GM12878 (cell line): ENCODE data around the gene TMEM132C. TPM values are rescaled to one million over a fixed set of nuclear protein-coding genes. Genes with fewer than 3 reads are reported as not detected.

ENCODE experiments used
- ATAC-seq: fragments of 200-7000 bp; cut with Tn5 transposase; 3 replicates; pipeline ENCODE4 v1.9.1; 2020; ENCODE audit warnings: mild to moderate bottlenecking, moderate library complexity
- BruUV-seq: library from RNA; stranded (reverse); fragments of 400-500 nt; replicated peaks from 2 replicates; lab custom pipeline; 2021; lab: Mats Ljungman, UMichigan
- CTCF ChIA-PET: fragments of 300-600 bp; sonication (Branson Sonifier 250); formaldehyde crosslinking; extraction: SDS; loops from one replicate; lab custom pipeline; 2021; ENCODE audit warnings: inconsistent platforms; lab: Yijun Ruan, JAX
- POLR2A ChIA-PET: fragments of 350-600 bp; formaldehyde crosslinking; extraction: SDS; loops from one replicate; lab custom pipeline; 2021; ENCODE audit warnings: inconsistent platforms; lab: Charles Lee
- RAD21 ChIA-PET: fragments of 300-600 bp; sonication (Branson Sonifier 250); formaldehyde crosslinking; loops from one replicate; lab custom pipeline; 2023; ENCODE audit warnings: antibody characterized with exemption; ENCODE audit not compliant: unreplicated experiment; lab: Charles Lee
- SMC1A ChIA-PET: fragments of 300-600 bp; sonication (Branson Sonifier 250); formaldehyde crosslinking; loops from one replicate; lab custom pipeline; 2023; ENCODE audit not compliant: unreplicated experiment, uncharacterized antibody; lab: Charles Lee
- DNase-seq: peaks from one replicate; pipeline ENCODE4 v3.0.0-alpha.2; 2011; ENCODE audit warnings: low read depth, low spot score
- FAIRE-seq: peaks from 3 replicates; lab custom pipeline; 2011; peaks lifted over from hg19 to GRCh38; lab: Jason Lieb, UNC
- H2AFZ ChIP-seq: 2 replicates; pipeline ENCODE4 v1.6.0; 2011; ENCODE audit warnings: low read depth, low read length, control low read depth; ENCODE audit not compliant: control insufficient read depth
- H3K27ac ChIP-seq: 2 replicates; pipeline ENCODE4 v1.5.1; 2011; ENCODE audit warnings: control low read depth; ENCODE audit not compliant: control insufficient read depth, insufficient read depth
- H3K27me3 ChIP-seq, 2 experiments: replicated peaks in 1 of 2; 2 replicates each; pipeline versions ENCODE4 v1.6.0 to v1.6.1; 2011; ENCODE audit warnings: low read length in 1 of 2; ENCODE audit not compliant: control insufficient read depth in 2 of 2, insufficient read depth in 2 of 2
- H3K36me3 ChIP-seq, 2 experiments: 2 replicates each; pipeline ENCODE4 v1.5.1; 2011; ENCODE audit warnings: low read length in 1 of 2; ENCODE audit not compliant: control insufficient read depth in 2 of 2, insufficient read depth in 2 of 2
- H3K4me1 ChIP-seq: 2 replicates; pipeline ENCODE4 v1.6.1; 2011; ENCODE audit warnings: mild to moderate bottlenecking, low read length, moderate library complexity, mixed read lengths; ENCODE audit not compliant: control insufficient read depth, insufficient read depth
- H3K4me2 ChIP-seq: 2 replicates; pipeline ENCODE4 v1.6.0; 2011; ENCODE audit warnings: control low read depth; ENCODE audit not compliant: control insufficient read depth, insufficient read depth
- H3K4me3 ChIP-seq: fragments of 200-600 bp; sonication (generic); 2 replicates; pipeline ENCODE4 v1.5.1; 2016
- H3K79me2 ChIP-seq: 2 replicates; pipeline ENCODE4 v1.6.0; 2011; ENCODE audit warnings: low read length; ENCODE audit not compliant: control insufficient read depth, insufficient read depth
- H3K9ac ChIP-seq: 2 replicates; pipeline ENCODE4 v1.8.0; 2011; ENCODE audit warnings: low read length, control low read depth, mixed read lengths; ENCODE audit not compliant: control insufficient read depth, insufficient read depth
- H3K9me3 ChIP-seq: replicated peaks from 3 replicates; pipeline ENCODE4 v1.5.1; 2011; ENCODE audit warnings: mild to moderate bottlenecking, low read length; ENCODE audit not compliant: control insufficient read depth, insufficient read depth
- H4K20me1 ChIP-seq: 2 replicates; pipeline ENCODE4 v1.6.0; 2011; ENCODE audit not compliant: control insufficient read depth, insufficient read depth
- GATAD2B ChIP-seq: fragments of 450-650 bp; conservative IDR thresholded peaks from 2 replicates; pipeline ENCODE4 v1.6.1; 2017; ENCODE audit warnings: low read depth, mild to moderate bottlenecking, moderate library complexity
- HCFC1 ChIP-seq: fragments of 150-350 bp; IDR thresholded peaks from 2 replicates; pipeline ENCODE4 v1.6.1; 2014; ENCODE audit warnings: low read length
- NRF1 ChIP-seq: conservative IDR thresholded peaks from 2 replicates; pipeline ENCODE4 v1.6.1; 2011; ENCODE audit warnings: mild to moderate bottlenecking, low read depth, low read length, improper control_type of control experiment
- RAD21 ChIP-seq: IDR thresholded peaks from 2 replicates; pipeline ENCODE4 v1.6.1; 2011; ENCODE audit warnings: mild to moderate bottlenecking, low read depth, low read length, moderate library complexity; ENCODE audit not compliant: insufficient read depth
- USF1 ChIP-seq: IDR thresholded peaks from 2 replicates; pipeline ENCODE4 v1.6.1; 2011; ENCODE audit warnings: borderline replicate concordance, low read depth, mild to moderate bottlenecking, moderate library complexity, mixed read lengths, low read length; ENCODE audit not compliant: insufficient read depth; ENCODE audit errors: extremely low read length
- ZBTB33 ChIP-seq: fragments of 450-650 bp; IDR thresholded peaks from 2 replicates; pipeline ENCODE4 v1.6.1; 2017; ENCODE audit warnings: mild to moderate bottlenecking
- ZBTB4 ChIP-seq: fragments of 450-650 bp; formaldehyde crosslinking; IDR thresholded peaks from 2 replicates; pipeline ENCODE4 v1.4.0; 2022; ENCODE audit warnings: mild to moderate bottlenecking, moderate library complexity
- WGBS: methylation state at CpG from one replicate; pipeline ENCODE4 v1.1.6; 2016; ENCODE audit warnings: low lambda C conversion rate; ENCODE audit not compliant: insufficient replicate concordance, insufficient coverage; ENCODE audit errors: missing lambda C conversion rate; 5-methylcytosine and 5-hydroxymethylcytosine counted together
- in situ Hi-C: fragments of 300-500 bp; cut with MboI; formaldehyde crosslinking; loops from 9 replicates; pipeline ENCODE4 v1.14.3; 2018; ENCODE audit warnings: mixed read lengths
- intact Hi-C: fragments of 100-400 bp; cut with micrococcal nuclease; formaldehyde crosslinking; loops from one replicate; pipeline ENCODE4 v1.14.2; 2022; ENCODE audit not compliant: unreplicated experiment
- polyA plus RNA-seq, 11 experiments: library from polyadenylated mRNA; depleted of rRNA in 4 of 11; unstranded in 6 of 11; stranded (reverse) in 5 of 11; fragments of >200 nt; fragmentation: Nextera tagmentation in 4 of 11; fragmentation: Illumina TruSeq in 1 of 11; extraction: Ambion mirVana in 4 of 11; extraction: Trizol in 1 of 11; gene quantifications; 1 replicate in 1 of 11; 2 replicates in 10 of 11; pipeline versions ENCODE4 v1.2.1 to v1.2.3, GENCODE V29; 2011 to 2016; ENCODE audit warnings: inconsistent platforms in 2 of 11, missing spikeins in 2 of 11, low read depth in 1 of 11
- total RNA-seq, 4 experiments: library from RNA; depleted of rRNA in 3 of 4; stranded (reverse); fragments of >200 nt in 3 of 4; fragmentation: Illumina TruSeq in 1 of 4; extraction: Trizol in 1 of 4; gene quantifications; 2 replicates each; pipeline versions ENCODE4 v1.2.1 to v1.2.3, GENCODE V29; 2013 to 2021

The TMEM132C gene
- total and polyA plus RNA-seq, 10 of the 15 experiments (the other 5 are each of a cell fraction or from before 2014, with no cell fraction given) = not detected

GRCh38 chr12:128265566-128265965 lies 1.4 kb upstream of the TMEM132C start (continued):
- no peak for TF ChIP-seq ZBTB4 (CRISPR knock-in tag)
- TF ChIP-seq USF1 = no peak

GRCh38 chr12:128266086-128266485 lies 884 bp upstream of the TMEM132C start:
- Histone ChIP-seq H2AFZ (no peak overlapping the region), H4K20me1 (no peaks in the 10 kb centered on the region), H3K27me3 (no peaks in the 10 kb centered on the region; a peak in 2 of 4 replicates), H3K27ac (no peak overlapping the region), H3K36me3 (no peaks in the 10 kb centered on the region), H3K4me3 (no peak overlapping the region), H3K9ac (no peak overlapping the region)
- no peak for DNase-seq
- no peak for ATAC-seq
- FAIRE-seq = no peak
- BruUV-seq = no TSS peak
- intact Hi-C loops (no loop called here), in situ Hi-C loops (no loop called here)
- ChIA-PET RAD21 (no interaction called here), CTCF (interaction anchor here (0.7 kb wide), 1 partner anchor 1060 kb away, joined by 3 read pairs; no protein-coding TSS in a partner anchor)
- TF ChIP-seq HCFC1 = no peak
- TF ChIP-seq ZBTB33 = no peak
- no peak for TF ChIP-seq RAD21
- TF ChIP-seq GATAD2B = no peak
- TF ChIP-seq NRF1 = no peak
- TF ChIP-seq, all 136 proteins: peak for 0
- H3K4me2 ChIP-seq = no peak overlapping the region
- no peaks in the 10 kb centered on the region for H3K4me1 ChIP-seq
- H3K9me3 ChIP-seq = no peaks in the 10 kb centered on the region
- POLR2A ChIA-PET = no interaction called here
- SMC1A ChIA-PET = no interaction called here
- 65% methylated on average over 8 of the region's 12 CpGs for WGBS
- no peaks in the 10 kb centered on the region for H3K79me2 ChIP-seq
